Measurements from ENCODE around the gene ZNF175.

Gene ZNF175

DNA sequence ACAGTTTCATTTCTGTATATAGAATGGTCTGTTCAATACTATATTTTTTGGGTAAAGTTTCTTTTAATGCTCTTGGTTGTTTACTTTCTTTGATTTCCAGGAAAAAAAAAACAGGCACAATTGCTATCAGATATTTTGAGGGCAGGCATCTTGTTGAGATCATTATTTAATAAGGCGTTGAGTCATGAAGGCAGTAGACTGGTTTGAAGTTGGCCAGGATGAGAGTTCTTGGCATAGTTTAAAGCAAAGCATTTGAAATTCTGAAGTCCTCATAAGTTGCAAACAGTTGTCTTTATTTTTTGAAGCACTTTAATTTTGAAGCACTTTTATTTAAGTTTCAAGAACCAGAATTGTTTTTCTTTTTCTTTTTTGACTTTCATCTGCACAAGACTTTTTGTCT, 2.6 kb upstream of the ZNF175 start:
- ChIA-PET CTCF (no interaction called here), POLR2A (interaction anchor here (0.6 kb wide), 1 partner anchor 12 kb away, joined by 3 read pairs; no protein-coding TSS in a partner anchor)
- DNase-seq (ENCODE audit: extremely low spot score) = no peak
- TF ChIP-seq, protein P1, sequence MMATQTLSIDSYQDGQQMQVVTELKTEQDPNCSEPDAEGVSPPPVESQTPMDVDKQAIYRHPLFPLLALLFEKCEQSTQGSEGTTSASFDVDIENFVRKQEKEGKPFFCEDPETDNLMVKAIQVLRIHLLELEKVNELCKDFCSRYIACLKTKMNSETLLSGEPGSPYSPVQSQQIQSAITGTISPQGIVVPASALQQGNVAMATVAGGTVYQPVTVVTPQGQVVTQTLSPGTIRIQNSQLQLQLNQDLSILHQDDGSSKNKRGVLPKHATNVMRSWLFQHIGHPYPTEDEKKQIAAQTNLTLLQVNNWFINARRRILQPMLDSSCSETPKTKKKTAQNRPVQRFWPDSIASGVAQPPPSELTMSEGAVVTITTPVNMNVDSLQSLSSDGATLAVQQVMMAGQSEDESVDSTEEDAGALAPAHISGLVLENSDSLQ (IDR thresholded peaks at IDR 0.05) = no peak
- TF ChIP-seq HDGF (IDR thresholded peaks at IDR 0.05; ENCODE audit: borderline replicate concordance) (no peak), CTBP1 (IDR thresholded peaks at IDR 0.05; ENCODE audit: borderline replicate concordance) (no peak), L3MBTL2 (conservative IDR thresholded peaks at IDR 0.05) (no peak), FOXA1 (IDR thresholded peaks at IDR 0.05) (no peak), ELF4 (IDR thresholded peaks at IDR 0.05) (no peak), BHLHE40 (IDR thresholded peaks at IDR 0.05; ENCODE audit: borderline replicate concordance) (no peak), LEF1 (IDR thresholded peaks at IDR 0.05; ENCODE audit: borderline replicate concordance) (no peak), ZNF384 (IDR thresholded peaks at IDR 0.05) (no peak), FOXM1 (IDR thresholded peaks at IDR 0.05; ENCODE audit: borderline replicate concordance) (no peak), SUZ12 (IDR thresholded peaks at IDR 0.05) (no peak), SP1 (IDR thresholded peaks at IDR 0.05) (no peak)

GRCh38 chr19:51571599-51571998, 516 bp downstream of the ZNF175 start:
- no peak for TF ChIP-seq FOXM1 (IDR thresholded peaks at IDR 0.05; ENCODE audit: borderline replicate concordance)
- TF ChIP-seq SP1 (IDR thresholded peaks at IDR 0.05) = no peak
- TF ChIP-seq ELF4 (IDR thresholded peaks at IDR 0.05) = no peak
- TF ChIP-seq FOXK2 (IDR thresholded peaks at IDR 0.05) = no peak
- no peak for TF ChIP-seq ARNT (IDR thresholded peaks at IDR 0.05)
- TF ChIP-seq NFRKB (IDR thresholded peaks at IDR 0.05) = no peak
- no peak for TF ChIP-seq ZNF384 (IDR thresholded peaks at IDR 0.05)
- no peak for TF ChIP-seq SUZ12 (IDR thresholded peaks at IDR 0.05)
- no peak for TF ChIP-seq FOXA1 (IDR thresholded peaks at IDR 0.05)
- TF ChIP-seq, protein P1 (IDR thresholded peaks at IDR 0.05) = no peak
- no peak for TF ChIP-seq TARDBP (IDR thresholded peaks at IDR 0.05)
- no peak for TF ChIP-seq BHLHE40 (IDR thresholded peaks at IDR 0.05; ENCODE audit: borderline replicate concordance)
- TF ChIP-seq LEF1 (IDR thresholded peaks at IDR 0.05; ENCODE audit: borderline replicate concordance) = no peak
- no peak for TF ChIP-seq L3MBTL2 (conservative IDR thresholded peaks at IDR 0.05)
- no peak for TF ChIP-seq CTBP1 (IDR thresholded peaks at IDR 0.05; ENCODE audit: borderline replicate concordance)
- TF ChIP-seq HDGF (IDR thresholded peaks at IDR 0.05; ENCODE audit: borderline replicate concordance) = no peak
- DNase-seq (ENCODE audit: extremely low spot score) = no peak
- POLR2A ChIA-PET = interaction anchor here (0.7 to 1.1 kb wide), 2 partner anchors 23 to 150 kb away, joined by 3 to 8 read pairs; no protein-coding TSS in a partner anchor
- CTCF ChIA-PET = no interaction called here

DNA sequence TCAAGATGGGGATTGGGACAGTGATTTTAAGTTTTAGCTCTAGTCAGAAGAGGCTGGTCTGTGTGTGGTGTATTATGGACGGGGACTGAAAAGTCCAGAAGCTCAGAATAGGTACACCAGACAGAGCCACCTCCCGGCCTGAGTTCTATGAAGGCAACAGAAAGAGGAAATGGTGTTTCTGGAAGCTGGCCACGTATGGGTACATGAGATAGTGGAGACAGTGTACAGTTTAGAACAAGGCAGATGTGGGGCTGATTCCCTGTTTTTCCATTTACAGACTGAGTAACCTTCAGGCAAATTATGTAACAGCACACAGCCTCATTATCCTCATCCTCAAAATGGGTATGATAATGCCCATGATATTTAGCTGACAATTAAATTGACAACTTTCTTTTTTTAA, 1.3 kb downstream of the ZNF175 start:
- ChIA-PET CTCF (no interaction called here), POLR2A (no interaction called here)
- no peak for DNase-seq (ENCODE audit: extremely low spot score)
- TF ChIP-seq NFRKB (IDR thresholded peaks at IDR 0.05) (no peak), BHLHE40 (IDR thresholded peaks at IDR 0.05; ENCODE audit: borderline replicate concordance) (no peak), ELF4 (IDR thresholded peaks at IDR 0.05) (no peak), L3MBTL2 (conservative IDR thresholded peaks at IDR 0.05) (no peak), ARNT (IDR thresholded peaks at IDR 0.05) (no peak), LEF1 (IDR thresholded peaks at IDR 0.05; ENCODE audit: borderline replicate concordance) (no peak), FOXA1 (IDR thresholded peaks at IDR 0.05) (no peak), SP1 (IDR thresholded peaks at IDR 0.05) (no peak), SUZ12 (IDR thresholded peaks at IDR 0.05) (no peak), HDGF (IDR thresholded peaks at IDR 0.05; ENCODE audit: borderline replicate concordance) (no peak), CTBP1 (IDR thresholded peaks at IDR 0.05; ENCODE audit: borderline replicate concordance) (no peak), FOXK2 (IDR thresholded peaks at IDR 0.05) (no peak), TARDBP (IDR thresholded peaks at IDR 0.05) (no peak), FOXM1 (IDR thresholded peaks at IDR 0.05; ENCODE audit: borderline replicate concordance) (no peak), ZNF384 (IDR thresholded peaks at IDR 0.05) (no peak)
- TF ChIP-seq, protein P1 (IDR thresholded peaks at IDR 0.05) = no peak

DNA sequence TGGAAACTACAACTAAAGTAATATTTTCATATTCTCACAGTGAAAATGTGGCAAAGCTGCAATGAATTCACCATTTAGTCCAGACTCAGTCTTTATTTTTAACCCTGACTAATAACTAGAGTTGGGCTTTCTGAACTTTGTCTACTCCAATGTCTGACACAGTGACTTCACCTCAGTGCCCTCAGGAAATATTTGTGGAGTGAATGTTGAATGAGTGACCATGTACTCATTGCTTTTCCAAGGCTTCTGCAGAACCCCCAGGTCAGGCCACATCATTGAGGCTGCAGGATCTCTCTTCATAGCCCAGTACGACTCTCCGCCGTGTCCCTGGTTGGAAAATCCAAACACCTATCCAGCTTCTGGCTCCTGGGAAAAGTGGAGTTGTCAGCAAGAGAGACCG, 1.8 kb downstream of the ZNF175 start:
- CTCF ChIA-PET = no interaction called here
- DNase-seq (ENCODE audit: extremely low spot score) = no peak
- TF ChIP-seq FOXK2 (IDR thresholded peaks at IDR 0.05) = no peak
- TF ChIP-seq ZNF384 (IDR thresholded peaks at IDR 0.05) = no peak
- TF ChIP-seq LEF1 (IDR thresholded peaks at IDR 0.05; ENCODE audit: borderline replicate concordance) = no peak
- no peak for TF ChIP-seq HDGF (IDR thresholded peaks at IDR 0.05; ENCODE audit: borderline replicate concordance)
- no peak for TF ChIP-seq L3MBTL2 (conservative IDR thresholded peaks at IDR 0.05)
- TF ChIP-seq CTBP1 (IDR thresholded peaks at IDR 0.05; ENCODE audit: borderline replicate concordance) = no peak
- TF ChIP-seq ELF4 (IDR thresholded peaks at IDR 0.05) = no peak
- no peak for TF ChIP-seq TARDBP (IDR thresholded peaks at IDR 0.05)
- TF ChIP-seq NFRKB (IDR thresholded peaks at IDR 0.05) = no peak
- no peak for TF ChIP-seq ARNT (IDR thresholded peaks at IDR 0.05)
- no peak for TF ChIP-seq BHLHE40 (IDR thresholded peaks at IDR 0.05; ENCODE audit: borderline replicate concordance)
- TF ChIP-seq SP1 (IDR thresholded peaks at IDR 0.05) = no peak
- no peak for TF ChIP-seq FOXM1 (IDR thresholded peaks at IDR 0.05; ENCODE audit: borderline replicate concordance)
- TF ChIP-seq, protein P1 (IDR thresholded peaks at IDR 0.05) = no peak
- TF ChIP-seq FOXA1 (IDR thresholded peaks at IDR 0.05) = no peak
- no peak for TF ChIP-seq SUZ12 (IDR thresholded peaks at IDR 0.05)
- POLR2A ChIA-PET = no interaction called here

GRCh38 chr19:51573331-51573730, 2.2 kb downstream of the ZNF175 start:
- TF ChIP-seq FOXK2 (IDR thresholded peaks at IDR 0.05) = no peak
- TF ChIP-seq SP1 (IDR thresholded peaks at IDR 0.05) = no peak
- no peak for TF ChIP-seq ZNF384 (IDR thresholded peaks at IDR 0.05)
- no peak for TF ChIP-seq SUZ12 (IDR thresholded peaks at IDR 0.05)
- no peak for TF ChIP-seq TARDBP (IDR thresholded peaks at IDR 0.05)
- no peak for TF ChIP-seq FOXM1 (IDR thresholded peaks at IDR 0.05; ENCODE audit: borderline replicate concordance)
- TF ChIP-seq CTBP1 (IDR thresholded peaks at IDR 0.05; ENCODE audit: borderline replicate concordance) = no peak
- TF ChIP-seq NFRKB (IDR thresholded peaks at IDR 0.05) = no peak
- TF ChIP-seq ELF4 (IDR thresholded peaks at IDR 0.05) = no peak
- no peak for TF ChIP-seq HDGF (IDR thresholded peaks at IDR 0.05; ENCODE audit: borderline replicate concordance)
- TF ChIP-seq BHLHE40 (IDR thresholded peaks at IDR 0.05; ENCODE audit: borderline replicate concordance) = no peak
- TF ChIP-seq ARNT (IDR thresholded peaks at IDR 0.05) = no peak
- no peak for TF ChIP-seq LEF1 (IDR thresholded peaks at IDR 0.05; ENCODE audit: borderline replicate concordance)
- CTCF ChIA-PET = no interaction called here
- DNase-seq (ENCODE audit: extremely low spot score) = no peak
- POLR2A ChIA-PET = no interaction called here
